GM12865 (cell line): ENCODE measurements around the gene CIB2.

Experiments used
- DNase-seq: peaks from one replicate; pipeline ENCODE4 v3.0.0; 2010; ENCODE audit warnings: low read depth
- H3K4me3 ChIP-seq: 2 replicates; pipeline ENCODE4 v1.5.1; 2011; ENCODE audit warnings: mild to moderate bottlenecking, low read depth, low read length, control low read depth
- CTCF ChIP-seq: IDR thresholded peaks from 2 replicates; pipeline ENCODE4 v1.5.1; 2011; ENCODE audit warnings: low read length, control low read depth, low read depth, inconsistent platforms; ENCODE audit not compliant: insufficient read depth; ENCODE audit errors: missing control alignments

The CIB2 gene

GRCh38 chr15:78102741-78103140, 28.5 kb downstream of the CIB2 start:
- no peak for TF ChIP-seq CTCF
- H3K4me3 ChIP-seq, result no peak overlapping the region
- no peak for DNase-seq

- no peak for DNase-seq
- H3K4me3 ChIP-seq, result no peak overlapping the region
- no peak for TF ChIP-seq CTCF
Observed at GRCh38 chr15:78102211-78102610, 29.0 kb downstream of the CIB2 start.

GRCh38 chr15:78101423-78102105, 29.7 kb downstream of the CIB2 start:
- no peak for DNase-seq
- no peak for TF ChIP-seq CTCF
- no peak overlapping the region for H3K4me3 ChIP-seq

GRCh38 chr15:78100886-78101285, 30.4 kb downstream of the CIB2 start:
- no peak overlapping the region for H3K4me3 ChIP-seq
- TF ChIP-seq CTCF, result no peak
- DNase-seq, result no peak

GRCh38 chr15:78098131-78098755, 33.0 kb downstream of the CIB2 start:
- DNase-seq, result no peak
- TF ChIP-seq CTCF, result no peak
- H3K4me3 ChIP-seq, result no peak overlapping the region

GRCh38 chr15:78097667-78098066, 33.6 kb downstream of the CIB2 start:
- no peak for TF ChIP-seq CTCF
- no peak overlapping the region for H3K4me3 ChIP-seq
- DNase-seq, result no peak
